Testis (tissue), 3 donors: ENCODE measurements around the gene IL6R. TPM values are rescaled to one million over a fixed set of nuclear protein-coding genes. Genes with fewer than 3 reads are reported as not detected.

Experiments used
- DNase-seq: peaks from one replicate; pipeline ENCODE4 v3.0.0-alpha.2; 2019
- H3K27ac ChIP-seq, 2 donors: fragments of 200-600 bp; sonication (generic); one replicate each; pipeline ENCODE4 v1.5.1; 2019
- H3K27me3 ChIP-seq: fragments of 200-600 bp; sonication (generic); one replicate; pipeline ENCODE4 v1.5.1; 2019
- H3K36me3 ChIP-seq: fragments of 200-600 bp; sonication (generic); one replicate; pipeline ENCODE4 v1.5.1; 2017; ENCODE audit warnings: low read depth; ENCODE audit errors: missing control alignments
- H3K4me1 ChIP-seq: fragments of 200-600 bp; sonication (generic); one replicate; pipeline ENCODE4 v1.5.1; 2019
- H3K4me3 ChIP-seq, 2 donors: fragments of 200-600 bp; sonication (generic); one replicate each; pipeline ENCODE4 v1.5.1; 2017 to 2019
- H3K9me3 ChIP-seq: fragments of 200-600 bp; sonication (generic); one replicate; pipeline ENCODE4 v1.5.1; 2017
- POLR2A ChIP-seq: fragments of 450-650 bp; IDR thresholded peaks from one replicate; pipeline ENCODE4 v1.6.1; 2017; ENCODE audit warnings: antibody characterized with exemption, mild to moderate bottlenecking, moderate library complexity
- WGBS, 2 donors: methylation state at CpG; one replicate each; pipeline ENCODE4 v1.1.5; 2018; 5-methylcytosine and 5-hydroxymethylcytosine counted together
- intact Hi-C: fragments of 100-400 bp; cut with DNase I; formaldehyde crosslinking; loops from one replicate; pipeline ENCODE4 v1.15.1; 2023; ENCODE audit warnings: low total_unique reads
- polyA plus RNA-seq: library from polyadenylated mRNA; stranded (reverse); fragments of 350-450 nt; fragmentation: Illumina TruSeq; extraction: RNeasy Lipid Tissue Mini Kit (QIAGEN cat#74804); gene quantifications from one replicate; pipeline ENCODE4 v1.2.3, GENCODE V29; 2014; ENCODE audit warnings: low read depth, low replicate concordance; ENCODE audit not compliant: insufficient read depth
- total RNA-seq, 2 donors: library from RNA; depleted of rRNA; stranded (reverse); fragments of >200 nt; gene quantifications; one replicate each; pipeline ENCODE4 v1.2.3, GENCODE V29; 2016
- TF ChIP-seq, protein P1 (sequence below), 3 experiments: fragments of 450-650 bp in 2 of 3; fragments of 200-600 bp in 1 of 3; sonication (generic) in 1 of 3; IDR thresholded peaks; one replicate each; pipeline ENCODE4 v1.5.1; 2016 to 2019; ENCODE audit warnings: antibody characterized with exemption in 3 of 3, mild to moderate bottlenecking in 2 of 3, moderate library complexity in 1 of 3

Gene IL6R
- total and polyA plus RNA-seq, 3 donors from 2014 or later: 8.5 to 29.7 (median 25.0) TPM

DNA sequence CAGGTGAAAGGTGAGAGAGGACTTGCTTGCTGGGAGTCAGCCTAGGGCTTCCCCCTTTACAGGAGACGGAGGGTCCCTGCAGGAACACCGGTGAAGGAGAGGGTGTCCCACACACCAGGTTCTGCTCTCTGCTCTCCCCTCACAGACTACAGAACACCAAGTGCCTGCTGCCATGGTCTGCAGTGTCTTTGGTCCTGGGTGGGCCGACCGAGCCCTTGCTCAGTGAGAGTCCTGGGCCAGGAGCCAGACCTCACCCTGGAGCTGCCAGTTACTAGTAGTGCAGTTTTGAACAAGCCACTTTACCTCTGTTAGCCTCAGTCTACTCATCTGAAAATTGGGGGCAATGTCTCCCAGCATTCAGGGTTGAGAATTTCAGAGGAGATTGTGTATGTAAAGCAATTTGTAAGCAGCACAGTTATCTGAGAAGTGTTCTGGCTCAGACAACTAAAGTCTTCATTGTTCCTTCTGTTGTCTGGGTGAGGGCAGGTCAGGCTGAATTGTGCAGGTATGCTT lies 2.7 kb upstream of the IL6R start:
- Histone ChIP-seq H3K27ac (no peak overlapping the region), H3K27me3 (no peaks in the 10 kb centered on the region), H3K9me3 (no peaks in the 10 kb centered on the region), H3K4me3 (no peak overlapping the region), H3K4me1 (peaks cover 18% of the 10 kb centered on the region), H3K36me3 (no peaks in the 10 kb centered on the region)
- no peak for DNase-seq
- 88 to 93% methylated on average over 4 of the region's 4 CpGs for WGBS, 2 donors
- intact Hi-C loops: loop anchor here (10.0 kb wide), 1 partner anchor 72 kb away; no protein-coding TSS in a partner anchor
- TF ChIP-seq, protein P1, sequence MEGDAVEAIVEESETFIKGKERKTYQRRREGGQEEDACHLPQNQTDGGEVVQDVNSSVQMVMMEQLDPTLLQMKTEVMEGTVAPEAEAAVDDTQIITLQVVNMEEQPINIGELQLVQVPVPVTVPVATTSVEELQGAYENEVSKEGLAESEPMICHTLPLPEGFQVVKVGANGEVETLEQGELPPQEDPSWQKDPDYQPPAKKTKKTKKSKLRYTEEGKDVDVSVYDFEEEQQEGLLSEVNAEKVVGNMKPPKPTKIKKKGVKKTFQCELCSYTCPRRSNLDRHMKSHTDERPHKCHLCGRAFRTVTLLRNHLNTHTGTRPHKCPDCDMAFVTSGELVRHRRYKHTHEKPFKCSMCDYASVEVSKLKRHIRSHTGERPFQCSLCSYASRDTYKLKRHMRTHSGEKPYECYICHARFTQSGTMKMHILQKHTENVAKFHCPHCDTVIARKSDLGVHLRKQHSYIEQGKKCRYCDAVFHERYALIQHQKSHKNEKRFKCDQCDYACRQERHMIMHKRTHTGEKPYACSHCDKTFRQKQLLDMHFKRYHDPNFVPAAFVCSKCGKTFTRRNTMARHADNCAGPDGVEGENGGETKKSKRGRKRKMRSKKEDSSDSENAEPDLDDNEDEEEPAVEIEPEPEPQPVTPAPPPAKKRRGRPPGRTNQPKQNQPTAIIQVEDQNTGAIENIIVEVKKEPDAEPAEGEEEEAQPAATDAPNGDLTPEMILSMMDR (IDR thresholded peaks at IDR 0.05): no peak
- TF ChIP-seq POLR2A: no peak

DNA sequence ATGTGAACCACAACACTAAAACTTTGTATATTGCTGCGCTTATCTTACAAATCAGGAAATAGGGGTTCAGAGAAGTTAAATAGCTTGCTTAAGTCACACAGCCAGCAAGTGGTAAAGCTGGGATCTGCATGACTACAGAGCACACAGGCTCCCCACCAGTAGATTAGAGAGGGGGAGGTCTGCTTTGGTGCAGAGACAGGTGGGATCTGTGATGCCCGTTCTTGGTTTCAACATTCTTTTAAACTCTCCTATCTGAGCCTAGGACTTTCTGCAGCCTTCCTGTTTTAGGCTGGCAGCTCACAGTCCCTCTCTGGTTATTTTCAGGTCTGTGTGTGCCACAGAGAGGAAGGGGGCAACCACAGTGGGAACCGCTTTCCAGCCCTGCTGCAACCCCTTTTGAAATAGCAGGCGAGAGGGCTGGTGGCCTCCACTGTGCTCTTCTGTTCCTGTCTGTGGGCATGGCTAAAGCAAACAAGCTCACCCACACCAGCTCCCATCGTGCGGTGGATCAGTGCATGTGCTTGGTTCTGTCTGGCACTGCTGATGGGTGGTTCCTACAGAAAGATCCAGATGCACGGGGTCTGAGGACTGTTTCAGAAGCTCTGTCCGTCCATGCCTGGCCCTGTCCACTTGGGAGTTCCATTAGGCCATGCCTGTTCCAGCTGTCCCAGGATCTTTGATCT lies 1.7 kb upstream of the IL6R start:
- H3K4me3 ChIP-seq: no peak overlapping the region
- intact Hi-C loops: loop anchor here (10.0 kb wide), 1 partner anchor 71 kb away; no protein-coding TSS in a partner anchor
- H3K27me3 ChIP-seq: no peaks in the 10 kb centered on the region
- H3K9me3 ChIP-seq: no peaks in the 10 kb centered on the region
- no peaks in the 10 kb centered on the region for H3K36me3 ChIP-seq
- TF ChIP-seq, protein P1 (IDR thresholded peaks at IDR 0.05): no peak
- TF ChIP-seq POLR2A: no peak
- no peak for DNase-seq
- no peak overlapping the region for H3K27ac ChIP-seq
- 76 to 83% methylated on average over 5 to 8 of the region's 8 CpGs for WGBS, 2 donors
- peaks cover 26% of the 10 kb centered on the region for H3K4me1 ChIP-seq

DNA sequence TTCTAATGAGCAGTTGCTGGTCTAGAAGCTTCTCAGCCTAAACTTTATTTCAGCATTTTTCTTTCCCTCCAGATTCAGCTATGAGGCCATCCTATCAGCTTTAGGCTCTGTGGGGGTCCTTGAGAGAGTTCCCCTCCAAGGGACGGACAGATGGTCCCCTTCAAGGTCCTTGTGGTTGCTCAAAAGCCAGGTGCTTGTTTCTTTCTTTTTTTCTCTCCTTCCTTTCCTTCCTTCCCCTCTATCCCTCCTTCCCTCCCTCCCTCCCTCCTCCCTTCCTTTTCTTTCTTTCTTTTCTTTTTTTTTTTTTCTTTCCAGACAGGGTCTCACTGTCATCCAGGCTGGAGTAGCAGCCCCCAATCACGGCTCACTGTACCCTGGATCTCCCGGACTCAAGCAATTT lies 1.2 kb upstream of the IL6R start:
- H3K4me3 ChIP-seq: no peak overlapping the region
- intact Hi-C loops: loop anchor here (10.0 kb wide), 1 partner anchor 71 kb away; no protein-coding TSS in a partner anchor
- H3K27ac ChIP-seq: no peak overlapping the region
- H3K4me1 ChIP-seq: peaks cover 30% of the 10 kb centered on the region
- DNase-seq: no peak
- H3K9me3 ChIP-seq: no peaks in the 10 kb centered on the region
- H3K36me3 ChIP-seq: no peaks in the 10 kb centered on the region
- TF ChIP-seq, protein P1 (IDR thresholded peaks at IDR 0.05): no peak
- TF ChIP-seq POLR2A: no peak
- H3K27me3 ChIP-seq: no peaks in the 10 kb centered on the region
- 76 to 85% methylated on average over 3 of the region's 3 CpGs for WGBS, 2 donors

DNA sequence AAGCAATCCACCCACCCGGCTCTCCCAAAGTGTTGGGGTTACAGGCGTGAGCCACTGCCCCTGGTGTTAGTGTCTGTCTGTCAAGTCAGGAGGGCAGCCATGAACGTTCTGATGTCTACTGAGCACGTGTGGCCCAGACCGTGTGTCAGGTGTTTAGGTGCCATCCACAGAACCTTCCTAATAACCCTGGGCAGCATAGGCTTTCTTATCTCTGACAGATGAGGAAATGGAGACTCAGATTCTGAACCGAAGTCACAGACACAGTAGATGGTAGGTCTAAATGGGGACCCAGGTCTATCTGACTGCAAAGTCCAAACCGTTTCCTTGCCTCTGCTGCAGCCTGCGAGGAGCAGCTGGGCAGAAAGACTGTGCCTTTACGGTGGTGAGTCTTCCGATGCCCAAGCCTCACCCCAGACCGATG lies 622 bp upstream of the IL6R start:
- Histone ChIP-seq H3K4me3 (peak overlapping the region in 1 of 2 donors; percentile 77), H3K9me3 (no peaks in the 10 kb centered on the region), H3K27me3 (no peaks in the 10 kb centered on the region), H3K4me1 (peaks cover 30% of the 10 kb centered on the region), H3K36me3 (no peaks in the 10 kb centered on the region), H3K27ac (peak overlapping the region; percentile 88 to 89)
- no peak for DNase-seq
- no peak for TF ChIP-seq POLR2A
- TF ChIP-seq, protein P1 (IDR thresholded peaks at IDR 0.05): no peak
- intact Hi-C loops: loop anchor here (10.0 kb wide), 1 partner anchor 70 kb away; no protein-coding TSS in a partner anchor
- 37 to 54% methylated on average over 5 to 11 of the region's 11 CpGs for WGBS, 2 donors
